ENCODE data around the gene PLLP. TPM values are rescaled to one million over a fixed set of nuclear protein-coding genes. Genes with fewer than 3 reads are reported as not detected.
A peak's percentile ranks its signal among the peaks of the same experiment; 100 is the strongest.

Gene PLLP
- total and polyA plus RNA-seq, 9 of the 15 experiments (the other 6 are each of a cell fraction or from before 2014, with no cell fraction given): 0.09 to 0.96 (median 0.27) TPM

- TF ChIP-seq CEBPG (CRISPR knock-in tag; IDR thresholded peaks at IDR 0.05) (peak; percentile 54; the same call in 1 of the 2 replicates), CEBPG (tag; conservative IDR thresholded peaks at IDR 0.05 in 1 of 2, IDR thresholded peaks at IDR 0.05 in 1 of 2) (no peak), PRDM10 (IDR thresholded peaks at IDR 0.05; ENCODE audit: partially characterized antibody) (peak; percentile 81), LARP7 (IDR thresholded peaks at IDR 0.05) (no peak), MXD1 (CRISPR knock-in tag; IDR thresholded peaks at IDR 0.05; ENCODE audit: borderline replicate concordance, poor library complexity, severe bottlenecking) (no peak), SREBF1 (IDR thresholded peaks at IDR 0.05; ENCODE audit: borderline replicate concordance, low read depth, low read length) (no peak), ZNF764 (CRISPR knock-in tag; IDR thresholded peaks at IDR 0.05; ENCODE audit: low read depth) (no peak), MYC (IDR thresholded peaks at IDR 0.05; ENCODE audit: low read depth, low read length) (no peak; the same call in none of the 2 replicates), MYC (CRISPR knock-in tag; IDR thresholded peaks at IDR 0.05; ENCODE audit: borderline replicate concordance, low read depth) (no peak), NFIC (IDR thresholded peaks at IDR 0.05) (peak; percentile 80), CREB5 (CRISPR knock-in tag; IDR thresholded peaks at IDR 0.05) (no peak), CGGBP1 (CRISPR knock-in tag; IDR thresholded peaks at IDR 0.05) (no peak), ZNF76 (CRISPR knock-in tag; IDR thresholded peaks at IDR 0.05; ENCODE audit: borderline replicate concordance) (peak; percentile 76), L3MBTL2 (IDR thresholded peaks at IDR 0.05) (peak; percentile 100), KLF13 (tag; IDR thresholded peaks at IDR 0.05; ENCODE audit: borderline replicate concordance, low read depth) (peak; percentile 67; the same call in 1 of the 2 replicates), ZNF146 (CRISPR knock-in tag; IDR thresholded peaks at IDR 0.05; ENCODE audit: unreplicated experiment) (no peak), ETV6 (IDR thresholded peaks at IDR 0.05; ENCODE audit: borderline replicate concordance in 1 of 2, low read depth in 2 of 2, low read length in 1 of 2) (no peak), ETV6 (CRISPR knock-in tag; IDR thresholded peaks at IDR 0.05; ENCODE audit: borderline replicate concordance) (peak; percentile 67; the same call in 1 of the 2 replicates), MTA3 (IDR thresholded peaks at IDR 0.05; ENCODE audit: borderline replicate concordance) (peak; percentile 66; the same call in 1 of the 2 replicates), MCM7 (IDR thresholded peaks at IDR 0.05) (no peak), SRSF3 (IDR thresholded peaks at IDR 0.05; ENCODE audit: insufficient read depth, low read length) (no peak)
Measured at GRCh38 chr16:57284209-57284951, at the start of gene PLLP (continued).

Data from K562 (cell line).